Measurements from ENCODE around the gene CPM. TPM values are rescaled to one million over a fixed set of nuclear protein-coding genes. Genes with fewer than 3 reads are reported as not detected.
"Not testable (repeated sequence)": the region's sequence is repeated elsewhere in the genome, so short reads cannot be mapped to it uniquely, and the experiment has no call there.

CPM gene
- total RNA-seq, 1 donor from 2014 or later, result 224 TPM

DNA sequence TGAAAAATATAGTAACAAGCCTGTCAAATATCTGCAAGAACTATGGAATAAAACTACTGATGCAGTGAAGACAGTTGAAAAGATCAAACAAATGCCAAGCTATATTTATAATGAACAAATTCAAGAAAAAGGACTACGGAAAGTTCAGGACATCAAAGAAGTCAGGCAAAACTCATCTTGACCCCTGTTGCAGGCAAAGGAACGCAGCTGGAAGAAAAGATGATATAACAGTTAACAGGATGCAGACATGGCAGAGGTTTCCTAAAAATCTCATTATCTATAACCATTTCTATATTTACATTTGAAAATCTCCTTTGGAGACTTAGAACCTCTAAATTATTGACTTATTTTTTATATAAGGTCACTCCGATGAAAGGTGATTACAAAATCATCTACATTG lies 90.8 kb downstream of the CPM start:
- Histone ChIP-seq H3K9me3 (no peaks in the 10 kb centered on the region), H3K4me1 (no peaks in the 10 kb centered on the region), H3K27ac (no peak overlapping the region), H3K36me3 (peaks cover 78% of the 10 kb centered on the region), H3K4me3 (no peak overlapping the region), H3K27me3 (ENCODE audit: low read depth) (no peaks in the 10 kb centered on the region)
- ATAC-seq (no peak), DNase-seq (no peak)
- TF ChIP-seq, protein P1, sequence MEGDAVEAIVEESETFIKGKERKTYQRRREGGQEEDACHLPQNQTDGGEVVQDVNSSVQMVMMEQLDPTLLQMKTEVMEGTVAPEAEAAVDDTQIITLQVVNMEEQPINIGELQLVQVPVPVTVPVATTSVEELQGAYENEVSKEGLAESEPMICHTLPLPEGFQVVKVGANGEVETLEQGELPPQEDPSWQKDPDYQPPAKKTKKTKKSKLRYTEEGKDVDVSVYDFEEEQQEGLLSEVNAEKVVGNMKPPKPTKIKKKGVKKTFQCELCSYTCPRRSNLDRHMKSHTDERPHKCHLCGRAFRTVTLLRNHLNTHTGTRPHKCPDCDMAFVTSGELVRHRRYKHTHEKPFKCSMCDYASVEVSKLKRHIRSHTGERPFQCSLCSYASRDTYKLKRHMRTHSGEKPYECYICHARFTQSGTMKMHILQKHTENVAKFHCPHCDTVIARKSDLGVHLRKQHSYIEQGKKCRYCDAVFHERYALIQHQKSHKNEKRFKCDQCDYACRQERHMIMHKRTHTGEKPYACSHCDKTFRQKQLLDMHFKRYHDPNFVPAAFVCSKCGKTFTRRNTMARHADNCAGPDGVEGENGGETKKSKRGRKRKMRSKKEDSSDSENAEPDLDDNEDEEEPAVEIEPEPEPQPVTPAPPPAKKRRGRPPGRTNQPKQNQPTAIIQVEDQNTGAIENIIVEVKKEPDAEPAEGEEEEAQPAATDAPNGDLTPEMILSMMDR (IDR thresholded peaks at IDR 0.05), result no peak
- intact Hi-C loops (cut with DNase I), result no loop called here

DNA sequence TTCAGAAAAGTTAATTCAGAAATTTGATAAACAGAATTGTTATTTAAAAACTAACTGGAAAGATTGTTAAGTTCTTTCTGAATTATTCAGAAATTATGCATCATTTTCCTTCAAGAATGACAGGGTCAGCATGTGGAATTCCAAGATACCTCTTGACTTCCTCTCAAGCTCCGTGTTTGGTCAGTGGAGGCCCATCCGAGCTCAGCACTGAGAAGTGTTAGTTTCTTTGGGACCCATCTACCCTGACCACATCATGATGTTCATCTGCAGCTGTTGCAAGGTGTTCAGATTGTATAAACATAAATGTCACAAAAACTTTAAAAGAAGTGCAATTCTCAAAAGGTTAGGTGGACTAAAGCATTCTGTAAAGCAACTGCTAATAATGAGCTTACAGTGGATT lies 91.3 kb downstream of the CPM start:
- TF ChIP-seq, protein P1 (IDR thresholded peaks at IDR 0.05), result no peak
- peaks cover 82% of the 10 kb centered on the region for H3K36me3 ChIP-seq
- intact Hi-C loops (cut with DNase I), result no loop called here
- H3K27me3 ChIP-seq (ENCODE audit: low read depth), result no peaks in the 10 kb centered on the region
- H3K4me3 ChIP-seq, result no peak overlapping the region
- no peak overlapping the region for H3K27ac ChIP-seq
- no peak for DNase-seq
- no peaks in the 10 kb centered on the region for H3K4me1 ChIP-seq
- no peak for ATAC-seq
- no peaks in the 10 kb centered on the region for H3K9me3 ChIP-seq

DNA sequence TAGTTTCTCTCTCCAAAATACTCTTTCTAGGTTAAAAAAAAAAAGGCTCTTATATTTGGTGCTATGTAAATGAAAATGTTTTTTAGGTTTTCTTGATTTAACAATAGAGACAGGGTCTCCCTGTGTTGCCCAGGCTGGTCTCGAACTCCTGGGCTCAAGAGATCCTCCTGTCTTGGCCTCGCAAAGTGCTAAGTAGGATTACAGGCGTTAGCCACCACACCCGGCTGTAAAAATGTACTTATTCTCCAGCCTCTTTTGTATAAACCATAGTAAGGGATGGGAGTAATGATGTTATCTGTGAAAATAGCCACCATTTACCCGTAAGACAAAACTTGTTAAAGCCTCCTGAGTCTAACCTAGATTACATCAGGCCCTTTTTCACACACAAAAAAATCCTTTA lies 91.8 kb downstream of the CPM start:
- intact Hi-C loops (cut with DNase I); H3K4me1 ChIP-seq; H3K4me3 ChIP-seq; H3K27me3 ChIP-seq (ENCODE audit: low read depth); ATAC-seq; H3K27ac ChIP-seq; H3K9me3 ChIP-seq; DNase-seq: not testable (repeated sequence)
- peaks cover 87% of the 10 kb centered on the region for H3K36me3 ChIP-seq

DNA sequence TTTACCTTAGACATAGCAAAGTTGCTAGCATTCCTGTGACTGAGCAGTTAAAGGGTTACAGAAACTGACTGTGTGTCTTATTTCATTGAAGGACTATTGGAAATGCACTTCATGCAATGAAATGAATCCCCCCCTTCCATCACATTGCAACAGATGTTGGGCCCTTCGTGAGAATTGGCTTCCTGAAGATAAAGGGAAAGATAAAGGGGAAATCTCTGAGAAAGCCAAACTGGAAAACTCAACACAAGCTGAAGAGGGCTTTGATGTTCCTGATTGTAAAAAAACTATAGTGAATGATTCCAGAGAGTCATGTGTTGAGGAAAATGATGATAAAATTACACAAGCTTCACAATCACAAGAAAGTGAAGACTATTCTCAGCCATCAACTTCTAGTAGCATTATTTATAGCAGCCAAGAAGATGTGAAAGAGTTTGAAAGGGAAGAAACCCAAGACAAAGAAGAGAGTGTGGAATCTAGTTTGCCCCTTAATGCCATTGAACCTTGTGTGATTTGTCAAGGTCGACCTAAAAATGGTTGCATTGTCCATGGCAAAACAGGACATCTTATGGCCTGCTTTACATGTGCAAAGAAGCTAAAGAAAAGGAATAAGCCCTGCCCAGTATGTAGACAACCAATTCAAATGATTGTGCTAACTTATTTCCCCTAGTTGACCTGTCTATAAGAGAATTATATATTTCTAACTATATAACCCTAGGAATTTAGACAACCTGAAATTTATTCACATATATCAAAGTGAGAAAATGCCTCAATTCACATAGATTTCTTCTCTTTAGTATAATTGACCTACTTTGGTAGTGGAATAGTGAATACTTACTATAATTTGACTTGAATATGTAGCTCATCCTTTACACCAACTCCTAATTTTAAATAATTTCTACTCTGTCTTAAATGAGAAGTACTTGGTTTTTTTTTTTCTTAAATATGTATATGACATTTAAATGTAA lies 93.5 kb downstream of the CPM start:
- H3K36me3 ChIP-seq, result peaks cover 100% of the 10 kb centered on the region
- ATAC-seq (no peak), DNase-seq (no peak)
- H3K27ac ChIP-seq, result no peak overlapping the region
- no peaks in the 10 kb centered on the region for H3K4me1 ChIP-seq
- no peak overlapping the region for H3K4me3 ChIP-seq
- H3K9me3 ChIP-seq, result no peaks in the 10 kb centered on the region
- intact Hi-C loops (cut with DNase I), result no loop called here
- H3K27me3 ChIP-seq (ENCODE audit: low read depth), result no peaks in the 10 kb centered on the region
- TF ChIP-seq, protein P1 (IDR thresholded peaks at IDR 0.05), result no peak

DNA sequence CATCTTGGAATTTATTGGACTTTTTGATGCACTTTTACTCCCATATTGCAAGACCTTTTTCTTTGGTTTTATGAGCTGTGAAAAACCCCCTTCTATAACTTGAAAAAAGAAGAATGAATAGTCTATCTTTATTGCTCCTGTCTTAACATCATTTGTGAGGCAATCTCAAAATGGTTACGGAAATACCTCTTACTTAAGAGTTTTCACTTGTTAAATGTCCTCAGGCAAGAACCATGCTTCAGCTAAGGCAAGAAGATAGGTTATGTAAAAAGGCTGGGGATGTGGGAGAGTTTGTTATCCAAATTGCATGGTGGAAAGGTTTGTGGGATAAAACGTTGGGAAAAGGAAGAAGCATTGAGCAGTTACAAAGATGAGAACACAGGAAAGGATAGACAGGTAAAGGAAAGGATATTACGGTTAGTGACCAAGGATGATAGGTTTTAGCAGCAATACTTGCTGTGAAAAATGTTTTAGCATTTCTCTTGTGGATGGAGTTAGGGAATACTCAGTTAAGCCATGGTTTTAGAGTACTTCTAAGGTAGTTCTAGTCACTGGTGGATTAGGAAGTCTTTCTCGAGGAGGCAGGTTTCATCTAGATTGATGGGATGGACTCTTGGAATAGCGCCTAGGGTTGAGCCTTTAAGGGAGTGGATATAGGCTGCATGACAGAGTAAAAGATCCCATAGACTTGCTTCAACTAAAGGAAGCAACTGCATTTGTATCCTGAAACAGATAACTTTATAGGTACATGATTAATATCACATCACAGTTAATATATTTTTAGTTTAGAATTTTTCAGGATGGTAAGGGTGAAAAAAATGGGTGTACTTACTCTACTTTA lies 94.7 kb downstream of the CPM start:
- TF ChIP-seq, protein P1 (IDR thresholded peaks at IDR 0.05), result no peak
- Histone ChIP-seq H3K4me3 (no peak overlapping the region), H3K27ac (no peak overlapping the region), H3K27me3 (ENCODE audit: low read depth) (no peaks in the 10 kb centered on the region), H3K4me1 (no peaks in the 10 kb centered on the region), H3K36me3 (peaks cover 100% of the 10 kb centered on the region), H3K9me3 (no peaks in the 10 kb centered on the region)
- no peak for ATAC-seq
- intact Hi-C loops (cut with DNase I), result no loop called here
- no peak for DNase-seq
